ENCODE measurements around the gene GEN1.

The GEN1 gene

DNA sequence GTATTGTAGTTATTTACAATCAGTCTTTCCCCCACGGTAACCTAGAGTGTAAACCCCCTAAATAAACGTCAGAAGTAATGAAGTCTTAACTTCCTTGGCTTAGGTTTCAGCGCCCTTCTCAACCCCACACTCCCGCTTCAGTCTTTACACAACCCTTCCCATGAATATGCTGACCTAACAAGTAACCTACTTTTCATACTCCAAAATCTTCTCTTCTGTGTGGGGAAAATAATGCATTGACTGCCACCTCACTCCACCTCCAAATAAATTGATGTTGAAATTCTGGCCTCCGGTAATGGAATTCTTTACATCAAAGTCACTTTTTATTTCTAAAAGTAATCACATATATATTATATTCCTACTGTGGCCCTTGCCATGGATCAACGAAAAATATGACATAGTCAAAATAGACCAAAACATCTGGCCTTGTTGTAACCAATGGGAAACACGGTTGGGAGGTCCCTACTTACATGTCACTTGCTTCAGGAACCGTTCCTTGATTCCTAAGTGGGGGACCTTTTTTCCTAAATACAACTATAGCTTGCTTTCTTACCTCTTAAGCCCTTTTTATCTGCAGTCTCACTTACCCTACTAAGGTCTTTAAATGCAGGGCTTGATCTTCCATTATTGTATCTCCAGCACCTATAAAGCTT, 961 bp downstream of the GEN1 start:
- no peak for DNase-seq

DNA sequence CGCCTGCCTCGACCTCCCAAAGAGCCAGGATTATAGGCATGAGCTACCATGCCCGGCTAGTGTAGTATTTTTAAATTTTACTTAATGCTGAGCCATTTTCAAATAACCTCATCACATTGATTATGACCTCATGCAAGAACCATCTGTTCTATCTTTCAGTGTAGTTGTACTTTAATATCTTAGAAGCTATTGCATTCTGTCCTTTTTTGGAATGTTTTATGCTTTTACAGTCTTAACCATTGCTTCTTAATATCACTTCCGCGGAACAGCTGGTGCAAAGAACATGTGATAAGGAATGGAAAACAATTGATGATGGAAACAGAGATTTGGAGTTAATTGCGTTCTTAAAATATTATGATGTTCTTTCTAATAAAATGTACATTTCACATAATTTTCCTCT, 2.7 kb downstream of the GEN1 start:
- DNase-seq: no peak

DNA sequence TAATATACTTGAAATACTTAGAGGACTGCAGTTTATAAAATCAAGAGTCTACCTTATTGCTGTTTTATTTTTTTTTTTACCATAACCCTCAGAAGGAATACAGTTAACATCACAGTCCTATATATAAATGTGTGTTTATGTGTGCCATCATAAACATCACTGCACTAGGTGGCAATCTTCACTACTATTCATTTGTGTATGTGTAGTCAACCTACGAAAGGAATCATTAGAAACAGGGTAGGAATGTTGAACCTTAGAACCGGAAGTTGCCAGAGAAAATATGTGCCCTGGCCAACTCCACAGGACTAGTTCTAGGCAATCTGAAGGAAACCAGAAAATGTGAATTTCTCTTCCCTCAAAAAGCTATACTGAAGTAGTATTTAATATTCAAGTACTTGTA, 3.4 kb downstream of the GEN1 start:
- no peak for DNase-seq

DNA sequence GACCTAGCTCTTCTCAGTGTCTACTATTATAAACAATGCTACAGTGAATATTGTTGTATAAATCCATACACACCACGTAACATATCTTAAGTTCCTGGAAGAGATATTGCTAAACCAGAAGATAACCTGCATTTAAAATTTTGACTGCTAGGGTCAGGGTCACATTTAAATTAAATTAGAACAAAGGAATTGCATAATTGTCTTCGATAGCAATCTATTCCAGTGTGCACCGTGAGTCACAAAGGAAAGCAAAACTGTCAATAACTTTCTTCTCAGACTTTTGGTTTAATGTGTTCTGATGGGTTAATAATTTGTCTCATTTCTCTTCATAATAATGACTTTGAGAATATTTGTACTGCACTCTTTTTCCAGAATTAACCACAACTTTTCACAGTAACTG, 4.2 kb downstream of the GEN1 start:
- DNase-seq: no peak

DNA sequence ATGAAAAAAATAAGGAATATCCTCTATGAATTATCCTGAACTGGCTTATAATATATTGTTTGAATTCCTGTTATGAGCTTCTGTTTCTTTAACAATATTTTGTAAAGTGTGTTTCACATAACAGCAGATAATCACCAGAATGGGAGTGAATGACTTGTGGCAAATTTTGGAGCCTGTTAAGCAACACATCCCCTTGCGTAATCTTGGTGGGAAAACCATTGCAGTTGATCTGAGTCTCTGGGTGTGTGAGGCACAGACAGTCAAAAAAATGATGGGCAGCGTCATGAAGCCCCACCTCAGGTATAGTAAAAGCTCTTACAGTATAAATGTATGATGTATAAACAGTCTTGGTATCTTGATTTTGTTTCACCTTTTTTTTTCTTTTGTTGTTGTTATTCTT, 5.9 kb downstream of the GEN1 start:
- no peak for DNase-seq

DNA sequence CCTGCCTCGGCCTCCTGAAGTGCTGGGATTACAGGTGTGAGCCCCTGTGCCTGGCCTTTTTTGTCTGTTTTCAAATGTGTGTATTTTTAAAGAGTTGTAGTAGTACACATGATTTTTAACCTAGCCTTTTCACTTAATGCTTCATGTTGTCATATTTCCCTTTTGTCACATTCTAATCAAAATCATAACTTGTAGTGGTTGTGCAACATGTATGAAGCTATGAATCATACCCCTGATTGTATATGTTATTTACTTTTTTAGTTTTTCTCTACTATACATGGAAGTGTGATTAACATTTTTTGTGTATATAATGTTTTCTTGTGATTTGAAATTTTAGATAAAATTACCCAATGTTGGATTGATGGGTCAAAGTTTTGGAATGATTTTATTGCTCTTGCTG, 8.5 kb downstream of the GEN1 start:
- no peak for DNase-seq

DNA sequence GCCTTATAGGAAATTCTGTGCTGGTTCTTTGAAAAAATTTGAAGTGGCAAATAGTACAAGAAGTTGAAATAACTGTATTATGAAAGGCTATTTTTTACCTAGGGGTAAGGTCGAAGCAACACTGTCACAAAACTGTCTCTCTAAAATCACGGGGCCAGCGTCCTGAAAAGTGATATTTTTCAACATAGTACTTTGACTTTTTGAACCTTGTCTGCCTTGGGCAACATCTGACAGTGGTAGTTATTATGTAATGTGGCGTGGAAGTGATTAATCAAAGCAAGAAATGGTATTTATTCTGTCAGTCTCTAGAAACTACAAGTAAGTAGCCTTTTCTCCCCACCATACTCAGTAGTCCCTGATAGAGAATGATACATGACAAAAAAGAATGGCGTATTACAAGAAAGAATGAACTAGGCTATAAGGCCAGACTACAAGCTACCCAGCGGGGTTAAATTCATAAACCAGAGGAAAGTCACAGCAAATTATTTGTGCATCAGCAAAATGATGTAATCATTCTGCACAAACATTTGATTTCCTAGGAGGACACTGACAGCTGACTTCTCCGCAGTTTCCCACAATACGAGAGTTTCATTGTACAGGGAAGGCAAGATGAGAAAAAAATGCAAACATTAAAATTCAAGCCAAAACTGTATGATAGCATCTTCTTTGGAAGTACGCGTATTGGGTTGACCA, 9.8 kb downstream of the GEN1 start:
- DNase-seq: no peak

DNA sequence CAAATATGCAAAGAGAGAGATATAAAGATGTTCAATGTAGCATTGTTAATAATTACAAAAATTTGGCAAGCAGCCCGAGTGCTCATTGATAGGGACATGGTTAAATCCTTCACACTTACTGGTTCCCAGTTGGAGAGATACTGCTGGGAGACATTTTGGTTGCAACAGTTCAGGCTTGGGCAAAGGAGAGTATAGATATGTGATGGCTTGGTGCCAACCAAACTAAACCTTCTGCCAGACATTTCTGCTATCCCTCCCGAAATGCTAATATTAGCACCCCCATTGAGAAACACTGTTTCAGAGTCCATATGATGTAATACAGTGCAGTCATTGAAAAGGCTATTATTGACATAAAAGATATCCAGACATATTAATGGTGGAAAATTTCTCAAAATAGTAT, 11.5 kb downstream of the GEN1 start:
- DNase-seq: no peak

DNA sequence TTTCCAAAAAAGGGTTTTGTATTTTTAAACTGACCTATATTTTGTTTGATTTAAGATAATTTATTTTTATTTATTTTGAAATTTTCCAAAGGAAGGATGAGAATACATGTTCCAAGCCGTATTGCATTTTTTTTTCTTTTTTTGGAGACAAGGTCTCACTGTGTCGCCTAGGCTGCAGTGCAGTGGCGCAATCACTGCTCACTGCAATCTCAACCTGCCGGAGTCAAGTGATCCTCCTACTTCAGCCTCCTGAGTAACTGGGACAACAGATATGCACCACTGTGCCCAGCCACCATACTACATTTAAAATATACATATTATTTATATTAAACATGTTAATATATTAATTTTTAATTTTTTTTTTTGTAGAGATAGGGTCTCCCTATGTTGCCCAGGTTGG, 15.0 kb downstream of the GEN1 start:
- no peak for DNase-seq

DNA sequence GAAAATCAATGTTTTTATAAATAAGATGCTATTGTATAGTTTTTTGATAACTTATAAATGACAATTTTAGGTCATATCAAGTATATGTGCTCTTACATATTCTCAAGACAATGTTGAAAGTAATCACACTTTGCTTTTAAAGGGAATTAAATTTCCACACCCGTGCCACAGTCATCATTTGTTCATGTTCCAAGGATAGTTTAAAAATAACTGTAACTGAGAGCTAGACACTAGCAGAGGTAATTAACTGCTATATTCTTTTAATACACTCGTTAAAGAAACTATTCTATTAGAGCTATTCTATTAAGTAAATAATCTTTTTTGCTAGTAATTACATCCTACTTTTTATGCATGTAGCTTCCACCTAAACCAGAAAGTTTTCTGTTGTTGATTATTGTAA, 18.0 kb downstream of the GEN1 start:
- no peak for DNase-seq

DNA sequence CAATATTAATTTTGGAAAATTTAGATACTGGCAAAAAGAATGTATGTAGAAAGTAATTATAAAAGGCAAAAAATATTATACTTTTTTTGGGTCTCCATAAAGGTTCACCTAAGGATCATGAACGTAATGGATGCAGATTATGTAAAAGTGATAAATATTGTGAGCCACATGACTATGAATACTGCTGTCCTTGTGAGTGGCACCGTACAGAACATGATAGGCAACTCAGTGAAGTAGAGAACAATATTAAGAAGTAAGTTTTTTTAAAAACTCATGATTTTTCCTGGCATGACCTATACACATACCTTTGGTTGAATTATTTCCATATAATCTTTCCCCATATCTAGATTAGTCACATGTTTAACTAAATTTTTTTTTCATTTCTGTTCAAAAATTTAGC, 18.6 kb downstream of the GEN1 start:
- no peak for DNase-seq

DNA sequence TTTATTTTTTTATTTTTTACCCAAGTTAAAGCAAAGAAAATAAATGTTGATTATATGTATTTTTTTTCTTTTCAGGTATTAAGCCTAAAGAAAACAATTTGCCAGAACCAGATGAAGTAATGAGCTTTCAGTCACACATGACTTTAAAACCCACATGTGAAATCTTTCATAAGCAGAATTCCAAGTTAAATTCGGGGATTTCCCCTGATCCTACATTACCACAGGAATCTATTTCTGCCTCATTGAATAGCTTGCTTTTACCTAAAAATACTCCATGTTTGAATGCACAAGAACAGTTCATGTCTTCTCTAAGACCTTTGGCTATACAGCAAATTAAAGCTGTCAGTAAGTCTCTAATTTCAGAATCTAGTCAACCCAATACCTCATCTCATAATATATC, 26.6 kb downstream of the GEN1 start:
- DNase-seq: no peak

DNA sequence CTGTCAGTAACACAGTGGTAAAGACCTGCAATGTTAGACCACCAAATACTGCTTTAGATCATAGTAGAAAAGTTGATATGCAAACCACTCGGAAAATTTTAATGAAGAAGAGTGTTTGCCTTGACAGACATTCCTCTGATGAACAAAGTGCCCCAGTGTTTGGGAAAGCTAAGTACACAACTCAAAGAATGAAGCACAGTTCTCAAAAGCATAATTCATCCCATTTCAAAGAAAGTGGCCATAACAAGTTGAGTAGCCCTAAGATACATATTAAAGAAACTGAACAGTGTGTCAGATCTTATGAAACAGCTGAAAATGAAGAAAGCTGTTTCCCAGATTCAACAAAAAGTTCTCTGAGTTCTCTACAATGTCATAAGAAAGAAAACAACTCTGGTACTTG, 27.5 kb downstream of the GEN1 start:
- no peak for DNase-seq

DNA sequence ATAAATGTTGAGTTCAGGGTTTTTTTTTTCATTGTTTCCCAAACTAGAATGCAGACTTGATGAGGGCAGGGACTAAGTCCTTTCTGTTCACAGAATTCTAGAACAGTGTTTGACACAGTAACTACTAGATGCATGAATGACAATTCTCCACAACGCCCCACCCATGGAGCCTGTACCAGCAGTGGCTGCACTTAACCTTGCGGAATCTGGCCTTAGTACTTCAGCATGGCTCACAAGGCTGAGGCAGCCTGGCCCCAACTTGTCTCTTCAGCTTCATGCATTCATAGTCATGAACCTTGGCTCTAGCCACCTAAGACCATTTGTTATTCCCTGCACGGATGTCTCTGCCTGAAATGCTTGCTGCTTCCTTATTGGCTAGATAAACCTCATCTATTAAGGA, 32.8 kb downstream of the GEN1 start:
- no peak for DNase-seq

DNA sequence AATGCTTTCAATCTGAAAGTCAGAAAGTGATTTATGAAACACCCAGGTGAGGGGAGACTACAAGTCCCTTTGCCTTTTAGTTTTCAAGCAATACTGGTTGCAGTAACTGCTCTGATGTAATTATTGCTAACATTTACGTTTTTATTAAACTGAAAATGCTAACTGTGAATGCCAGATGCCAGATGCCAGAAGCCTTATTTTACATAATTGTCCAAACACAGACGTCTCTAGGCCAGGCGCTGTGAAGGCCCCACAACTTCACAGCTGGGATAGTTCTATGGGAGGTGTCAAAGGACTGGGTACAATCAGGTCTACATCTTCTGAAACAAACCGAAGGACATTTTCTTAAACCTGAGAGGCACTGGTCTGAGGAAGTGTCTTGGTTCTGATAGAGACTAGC, 34.8 kb downstream of the GEN1 start:
- no peak for DNase-seq

DNA sequence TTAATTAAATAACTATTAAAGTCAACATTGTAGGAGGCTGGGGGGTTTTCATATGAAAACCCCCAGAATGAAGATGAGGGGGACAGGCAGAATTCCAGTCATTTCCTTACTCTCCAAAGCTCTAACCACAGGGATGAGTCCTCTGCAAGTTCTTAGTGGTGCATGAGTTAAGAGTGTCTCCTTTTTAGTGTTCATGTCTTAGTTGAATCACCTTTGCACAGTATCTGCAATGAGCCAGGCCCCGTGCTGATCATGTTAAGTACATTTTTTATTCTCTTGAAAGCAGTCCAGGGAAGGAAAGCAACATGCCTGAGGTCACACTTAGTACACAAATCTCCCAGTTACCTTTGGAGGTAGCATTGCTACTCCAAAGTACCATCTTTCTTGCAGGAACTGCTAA, 36.6 kb downstream of the GEN1 start:
- DNase-seq: no peak

DNA sequence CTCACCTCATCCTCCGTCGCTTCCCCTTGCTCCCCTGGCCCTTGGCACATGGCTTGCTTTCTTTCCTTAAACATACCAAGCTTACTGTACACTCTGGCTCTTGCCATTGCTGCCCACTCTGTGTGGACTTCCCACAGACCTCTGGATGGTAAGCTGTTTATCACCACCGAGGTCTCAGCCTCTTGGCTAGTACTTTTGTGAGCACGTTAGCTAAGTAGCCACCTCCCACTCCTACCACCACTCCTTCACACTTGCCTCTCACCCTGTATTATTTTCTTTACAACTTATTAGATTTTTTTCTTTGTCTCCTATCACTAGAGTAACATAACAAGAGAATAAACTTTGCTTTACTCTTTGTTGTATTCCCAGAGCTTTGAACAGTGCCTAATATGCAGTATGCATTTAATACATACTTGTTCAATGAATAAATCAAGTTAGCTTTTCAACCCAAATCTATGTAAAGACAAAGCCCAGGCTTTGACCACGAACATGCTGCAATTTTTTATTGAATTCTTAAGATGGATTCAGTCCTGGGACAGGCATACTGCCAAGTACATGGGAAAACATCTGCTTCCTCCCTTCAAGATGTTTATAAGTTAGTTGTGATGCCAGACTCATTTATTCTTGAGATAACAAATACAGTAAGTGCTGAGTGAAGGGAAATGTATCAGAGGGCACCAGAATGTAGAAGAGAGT, 37.3 kb downstream of the GEN1 start:
- DNase-seq: no peak

DNA sequence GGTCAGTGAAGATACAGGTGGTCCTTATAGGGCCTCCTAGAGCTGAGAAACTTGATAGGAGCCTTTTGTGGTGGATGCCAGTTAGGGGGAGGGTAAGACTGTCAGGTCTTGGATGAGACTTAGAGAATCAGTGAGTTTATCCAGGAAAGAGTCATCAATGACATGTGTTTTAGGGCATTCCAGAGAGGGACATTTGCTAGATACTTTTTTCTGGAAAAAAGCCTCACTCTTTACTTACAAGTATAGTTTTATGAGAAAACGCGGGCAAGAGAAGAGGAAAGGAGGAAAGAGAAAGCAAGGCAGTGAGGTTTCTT, 37.8 kb downstream of the GEN1 start:
- DNase-seq: no peak

DNA sequence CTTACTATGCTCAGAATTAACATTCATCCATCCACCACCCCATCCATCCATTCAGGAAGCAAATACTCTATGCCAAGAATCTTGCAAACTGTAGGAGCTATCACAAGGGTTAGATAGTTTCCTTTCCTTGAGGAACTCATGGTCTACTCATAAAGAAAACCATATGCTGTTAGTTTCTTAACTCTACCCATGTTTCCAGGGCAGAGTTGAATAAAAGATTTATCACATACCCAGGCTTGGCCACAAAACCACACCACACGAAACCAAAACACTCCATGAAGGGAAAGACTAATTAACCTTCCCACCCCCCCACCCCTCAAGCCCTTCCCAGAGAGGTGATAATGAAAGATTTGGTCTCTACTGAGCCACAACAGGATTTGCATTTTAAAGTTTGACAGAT, 38.6 kb downstream of the GEN1 start:
- no peak for DNase-seq

DNA sequence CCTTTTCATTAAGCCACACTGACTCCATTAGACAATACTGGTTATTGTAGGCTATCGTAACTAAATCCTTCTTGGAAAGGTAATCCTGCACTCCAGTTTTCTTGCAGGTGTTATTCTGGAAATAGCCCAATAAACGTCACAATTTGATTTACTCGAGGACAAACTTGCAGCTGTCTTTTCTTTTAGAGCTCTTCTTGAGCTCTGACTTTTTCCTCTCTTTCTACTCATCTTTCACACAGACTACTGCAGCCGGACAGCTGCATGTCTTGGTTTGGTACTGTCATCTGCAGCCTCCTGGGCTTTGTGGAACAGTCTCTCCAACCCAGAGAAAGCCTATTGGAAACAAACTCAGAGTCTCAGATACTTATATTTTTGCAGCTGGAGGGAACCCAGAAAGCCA, 39.4 kb downstream of the GEN1 start:
- DNase-seq: no peak

DNA sequence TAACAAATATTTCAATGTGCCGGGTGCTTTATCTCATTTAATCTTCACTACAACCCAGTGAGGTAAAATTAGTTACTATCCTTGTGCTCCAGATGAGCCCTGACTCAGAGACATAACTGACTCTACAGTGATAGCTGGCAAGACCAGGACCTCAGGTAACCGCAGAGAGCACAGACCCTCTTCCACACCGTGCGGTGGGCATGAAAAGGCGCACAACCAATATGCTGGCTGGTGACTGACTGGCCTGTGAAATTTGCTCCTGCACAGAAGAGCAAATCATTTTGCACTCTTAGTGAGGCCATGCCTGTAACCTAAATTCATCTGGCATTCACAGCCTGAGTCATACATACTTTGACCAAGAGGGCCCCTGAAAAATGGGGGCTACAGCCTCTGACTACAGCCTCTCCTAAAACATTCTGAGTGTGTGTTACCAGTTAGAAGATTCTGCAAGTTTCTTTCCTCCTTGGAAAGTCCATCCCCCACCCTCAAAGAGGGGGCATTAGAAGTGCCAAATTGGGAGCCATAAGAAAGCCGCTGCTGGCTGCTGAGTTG, 39.9 kb downstream of the GEN1 start:
- DNase-seq: no peak

DNA sequence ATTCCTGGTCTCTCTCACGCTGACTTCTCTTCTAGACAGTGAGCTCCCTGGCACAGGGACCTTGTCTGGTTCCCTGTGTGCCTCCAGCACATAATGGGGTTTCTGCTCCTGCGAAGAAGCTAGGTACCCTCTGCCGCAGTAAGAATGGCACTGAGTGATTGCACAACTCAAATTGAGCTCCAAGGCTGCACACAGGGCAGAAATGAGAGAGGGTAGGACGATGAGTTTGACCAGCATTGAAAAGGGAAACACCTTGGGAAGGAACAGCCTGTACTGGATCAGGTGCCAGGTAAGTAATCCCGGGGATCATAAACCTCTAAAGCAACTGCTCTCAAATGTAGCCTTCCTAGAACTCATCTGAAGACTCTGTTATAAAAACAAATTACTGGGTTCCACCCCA, 41.4 kb downstream of the GEN1 start:
- no peak for DNase-seq

DNA sequence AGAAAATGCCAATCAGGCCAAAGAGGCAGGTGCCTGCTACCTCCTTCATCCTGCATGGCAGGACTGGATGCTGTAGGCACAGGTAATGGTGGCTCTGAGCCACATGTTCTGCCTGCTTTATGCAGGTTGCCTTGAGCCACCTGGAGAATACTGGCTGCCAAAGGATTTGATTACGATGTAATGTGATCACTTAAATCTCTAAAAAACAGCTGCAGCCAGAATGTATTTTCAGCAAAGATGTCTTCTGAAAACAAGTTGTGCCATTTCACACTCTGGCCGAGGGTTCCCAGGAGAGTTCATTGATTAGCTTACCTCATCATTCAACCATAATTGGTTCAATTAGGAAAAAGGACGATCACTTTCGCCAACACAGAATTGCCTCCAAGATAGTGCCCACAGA, 44.4 kb downstream of the GEN1 start:
- DNase-seq: no peak

DNA sequence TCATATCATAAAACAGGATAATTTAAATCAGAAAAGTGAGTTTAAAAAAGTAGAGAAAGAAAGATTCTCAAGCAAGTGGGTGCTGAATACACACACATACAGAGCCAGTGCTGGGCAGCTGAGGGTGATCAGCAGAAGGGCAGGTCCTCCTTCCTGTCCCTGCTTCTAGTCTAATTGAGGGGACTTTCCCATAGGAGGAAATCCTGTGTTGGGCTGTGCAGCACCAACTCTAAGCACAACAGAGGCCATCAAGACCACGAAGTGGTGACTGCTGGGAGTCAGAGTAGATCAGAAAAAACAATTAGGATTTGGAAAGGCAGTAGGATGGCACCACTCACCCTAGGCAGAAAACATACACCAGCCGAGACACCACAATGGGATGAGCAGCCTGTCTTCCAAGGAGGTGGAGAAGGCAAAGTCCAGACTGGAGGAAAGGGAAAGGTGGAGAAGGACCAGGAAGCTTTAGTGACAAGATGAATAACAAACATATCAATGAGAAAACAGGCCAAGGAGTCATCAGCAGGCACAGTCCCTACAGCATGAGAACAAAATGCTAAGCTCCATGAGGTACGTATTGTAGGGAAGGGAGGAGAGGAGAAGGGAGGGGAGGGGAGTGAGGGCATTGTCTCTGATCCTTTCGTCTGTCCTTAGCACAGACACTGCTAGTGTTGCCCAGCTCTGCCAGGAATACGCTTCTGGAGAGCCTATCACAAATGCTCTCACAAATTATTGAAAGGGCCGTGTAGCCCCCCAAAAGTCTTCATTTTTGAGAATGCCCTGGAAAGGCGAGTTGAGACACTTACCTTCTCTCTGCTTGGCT, 45.6 kb downstream of the GEN1 start:
- DNase-seq: no peak
